SU-DHL-6 (cell line): ENCODE measurements around the gene PTPRG.

Source experiments
- EZH2phosphoT487 ChIP-seq: fragments of 200-600 bp; sonication (generic), shearing (Covaris generic); conservative IDR thresholded peaks from 2 replicates; pipeline ENCODE4 v1.6.1; 2018; ENCODE audit warnings: mild to moderate bottlenecking, antibody characterized with exemption, low read length, moderate library complexity, mixed read lengths
- TF ChIP-seq, protein P1 (sequence below): fragments of 200-600 bp; sonication (generic); IDR thresholded peaks from one replicate; pipeline ENCODE4 v1.5.1; 2017; ENCODE audit warnings: antibody characterized with exemption, mild to moderate bottlenecking, low read length, moderate library complexity; ENCODE audit not compliant: insufficient read depth, poor library complexity, severe bottlenecking

- no peak for TF ChIP-seq EZH2phosphoT487
- TF ChIP-seq, protein P1, sequence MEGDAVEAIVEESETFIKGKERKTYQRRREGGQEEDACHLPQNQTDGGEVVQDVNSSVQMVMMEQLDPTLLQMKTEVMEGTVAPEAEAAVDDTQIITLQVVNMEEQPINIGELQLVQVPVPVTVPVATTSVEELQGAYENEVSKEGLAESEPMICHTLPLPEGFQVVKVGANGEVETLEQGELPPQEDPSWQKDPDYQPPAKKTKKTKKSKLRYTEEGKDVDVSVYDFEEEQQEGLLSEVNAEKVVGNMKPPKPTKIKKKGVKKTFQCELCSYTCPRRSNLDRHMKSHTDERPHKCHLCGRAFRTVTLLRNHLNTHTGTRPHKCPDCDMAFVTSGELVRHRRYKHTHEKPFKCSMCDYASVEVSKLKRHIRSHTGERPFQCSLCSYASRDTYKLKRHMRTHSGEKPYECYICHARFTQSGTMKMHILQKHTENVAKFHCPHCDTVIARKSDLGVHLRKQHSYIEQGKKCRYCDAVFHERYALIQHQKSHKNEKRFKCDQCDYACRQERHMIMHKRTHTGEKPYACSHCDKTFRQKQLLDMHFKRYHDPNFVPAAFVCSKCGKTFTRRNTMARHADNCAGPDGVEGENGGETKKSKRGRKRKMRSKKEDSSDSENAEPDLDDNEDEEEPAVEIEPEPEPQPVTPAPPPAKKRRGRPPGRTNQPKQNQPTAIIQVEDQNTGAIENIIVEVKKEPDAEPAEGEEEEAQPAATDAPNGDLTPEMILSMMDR = no peak
Observed at GRCh38 chr3:61808526-61808925, 247.2 kb downstream of the PTPRG start.
